ENCODE measurements around the gene CACFD1.

CACFD1 gene

DNA sequence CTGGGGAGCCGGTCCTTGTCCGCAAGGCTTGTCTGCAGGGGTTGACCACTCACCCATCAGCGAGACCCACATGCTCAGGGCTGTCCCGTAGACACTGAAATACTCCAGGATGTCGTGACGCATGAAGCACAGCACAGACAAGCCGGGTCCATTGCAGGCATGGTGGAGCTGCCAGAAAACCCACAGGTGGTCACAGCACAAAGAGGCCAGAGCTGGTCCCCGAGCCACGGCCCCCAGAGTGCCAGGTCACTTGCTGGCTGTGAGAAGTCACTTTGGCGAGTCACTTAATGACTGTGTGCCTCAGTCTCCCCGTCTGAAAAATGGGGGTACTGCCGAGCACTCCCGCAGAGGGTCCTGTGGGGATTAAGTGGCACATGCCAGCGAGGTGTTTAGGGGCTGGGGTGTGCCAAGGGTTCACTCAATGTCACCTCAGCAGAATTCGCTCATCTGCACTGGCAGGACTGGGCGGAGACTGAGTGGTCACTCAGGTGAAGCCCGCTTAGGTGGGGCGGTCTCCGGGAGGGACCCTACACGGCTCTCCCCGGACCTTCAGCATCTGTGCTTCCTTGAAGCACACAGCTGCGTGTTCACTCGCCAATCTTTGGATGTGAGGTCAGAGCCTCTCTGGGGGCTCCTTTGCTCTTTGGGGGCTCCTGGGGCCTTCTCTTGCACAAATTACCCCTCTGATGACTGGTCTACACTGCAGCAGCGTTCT, 60.5 kb downstream of the CACFD1 start:
- DNase-seq: no peak

Data from inflammatory macrophage treated with lipopolysaccharide for 4 hours (primary cell).